GM18505 (cell line): ENCODE data around the gene MAD1L1.
"Not testable (repeated sequence)": the region's sequence is repeated elsewhere in the genome, so short reads cannot be mapped to it uniquely, and the experiment has no call there.

Experiments
- ATAC-seq: cut with Tn5 transposase; IDR thresholded peaks from one replicate; pipeline ENCODE4 v1.9.1; 2021; ENCODE audit not compliant: unreplicated experiment
- POLR2A ChIP-seq: IDR thresholded peaks from 4 replicates; pipeline ENCODE4 v1.6.1; 2011; ENCODE audit warnings: borderline replicate concordance; ENCODE audit not compliant: insufficient read depth, insufficient read length; ENCODE audit errors: extremely low read depth

Gene MAD1L1

DNA sequence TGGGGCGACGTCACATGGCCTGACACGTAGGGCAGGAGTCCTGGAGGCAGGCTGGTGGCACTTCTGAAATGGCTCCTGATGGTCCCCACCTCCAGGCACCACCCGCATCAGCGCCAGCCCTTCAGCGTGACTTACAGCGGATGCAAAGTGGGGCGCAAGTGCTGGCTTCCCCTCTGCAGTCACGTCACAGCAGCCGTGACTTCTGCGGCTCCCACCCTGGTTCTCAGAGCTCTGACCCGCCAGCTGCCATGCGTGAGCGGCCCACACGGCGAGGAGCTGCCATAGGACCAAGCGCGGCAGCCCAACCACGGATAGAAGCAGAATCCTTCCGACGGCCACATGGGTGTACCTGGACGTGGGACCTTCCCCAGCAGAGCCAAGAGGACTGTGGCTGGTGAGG is 403.6 kb downstream of the MAD1L1 start:
- ATAC-seq, result no peak
- TF ChIP-seq POLR2A, result no peak

DNA sequence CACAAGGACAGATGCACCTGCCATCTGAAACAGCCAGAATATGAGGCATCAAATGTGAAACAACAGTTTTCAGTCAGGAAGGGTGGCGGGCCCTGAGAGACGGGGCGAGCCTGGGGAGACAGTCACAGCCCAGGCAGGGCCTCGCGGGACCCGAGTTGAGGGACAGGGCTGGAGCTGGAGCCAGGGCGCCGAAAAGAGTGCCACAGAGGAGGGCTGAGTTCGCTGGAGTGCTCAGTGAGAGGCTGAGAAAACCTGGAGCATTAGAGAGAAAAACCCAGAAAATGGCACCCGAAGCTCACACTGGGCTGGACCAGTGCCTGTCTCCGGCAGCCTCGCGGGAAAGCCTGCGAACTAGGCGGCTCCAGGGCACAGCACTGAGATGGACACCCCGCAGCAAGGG is 404.6 kb downstream of the MAD1L1 start:
- not testable (repeated sequence) for ATAC-seq

DNA sequence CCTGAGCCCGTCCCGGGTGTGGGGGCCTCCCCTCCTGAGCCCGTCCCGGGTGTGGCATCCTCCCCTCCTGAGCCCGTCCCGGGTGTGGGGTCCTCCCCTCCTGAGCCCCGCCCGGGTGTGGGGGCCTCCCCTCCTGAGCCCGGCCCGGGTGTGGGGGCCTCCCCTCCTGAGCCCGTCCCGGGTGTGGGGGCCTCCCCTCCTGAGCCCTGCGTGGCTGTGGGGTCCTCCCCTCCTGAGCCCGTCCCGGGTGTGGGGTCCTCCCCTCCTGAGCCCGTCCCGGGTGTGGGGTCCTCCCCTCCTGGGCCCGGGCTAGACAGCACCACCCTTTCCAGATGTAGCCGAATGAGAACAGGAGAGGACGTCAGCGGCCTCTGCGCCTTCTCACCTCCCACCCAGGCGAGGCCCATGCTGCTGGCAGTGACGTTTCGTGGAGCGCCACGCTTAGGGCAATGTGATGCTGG is 405.2 kb downstream of the MAD1L1 start:
- not testable (repeated sequence) for ATAC-seq

DNA sequence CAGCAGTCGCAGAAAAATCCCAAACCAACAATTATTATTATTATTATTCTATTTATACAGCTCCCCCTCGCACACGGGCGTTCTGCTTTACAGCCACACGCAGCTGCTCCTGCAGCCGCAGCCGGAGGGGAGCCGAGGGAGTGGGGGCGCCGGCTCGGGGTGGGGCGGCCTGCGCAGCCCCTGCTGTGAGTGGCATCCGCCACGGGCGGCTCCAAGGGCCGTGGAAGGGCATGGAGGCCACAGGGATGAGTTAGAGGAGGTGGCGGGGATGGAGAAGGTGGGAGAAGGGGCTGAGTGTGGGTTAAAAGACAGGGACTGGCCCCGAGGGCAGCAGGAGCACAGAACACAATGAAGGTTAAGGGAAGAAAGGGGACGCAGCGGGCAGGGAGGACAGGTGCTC is 405.8 kb downstream of the MAD1L1 start:
- ATAC-seq, result not testable (repeated sequence)

DNA sequence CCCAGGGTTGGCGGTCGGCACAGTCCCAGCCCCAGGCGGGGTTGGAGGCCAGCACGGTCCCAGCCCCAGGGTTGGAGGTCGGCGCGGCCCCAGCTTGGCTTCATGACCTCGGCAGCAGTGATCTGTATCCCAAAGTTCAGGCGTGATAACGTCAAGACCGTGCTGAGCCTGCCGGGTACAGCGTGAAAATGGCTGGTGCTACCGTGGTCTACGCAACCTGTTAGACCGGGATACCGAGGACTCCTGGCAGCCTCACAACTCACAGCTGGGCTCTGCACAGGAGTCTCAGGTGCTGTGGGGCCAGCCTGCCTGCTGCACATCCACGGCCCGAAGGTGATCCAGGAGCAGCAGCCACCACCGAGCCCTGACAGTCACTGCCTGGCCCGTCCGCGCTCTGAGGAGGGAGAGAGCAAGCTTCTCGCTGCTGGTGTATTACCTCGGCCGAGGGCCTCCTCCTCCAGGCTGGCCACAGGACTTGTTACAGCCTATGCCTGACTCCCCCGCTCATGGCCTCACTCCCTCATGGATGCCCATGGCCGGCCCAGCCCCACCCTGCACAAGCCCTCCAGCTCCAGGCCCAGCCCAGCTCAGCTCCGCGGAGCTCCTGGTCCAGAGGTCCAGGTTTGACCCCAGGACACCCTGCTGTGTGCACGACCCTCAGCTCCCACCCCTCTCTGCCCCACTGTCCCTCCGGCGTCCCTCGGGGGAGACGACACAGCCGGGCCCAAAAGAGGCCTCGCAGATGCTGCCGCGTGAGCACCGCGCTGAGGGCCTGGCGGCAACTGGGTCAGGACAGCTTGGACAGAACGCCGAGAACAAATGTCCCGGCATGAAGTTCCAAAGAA is 406.6 kb downstream of the MAD1L1 start:
- ATAC-seq, result no peak
- no peak for TF ChIP-seq POLR2A

- not testable (repeated sequence) for ATAC-seq
These were observed 407.2 kb downstream of the MAD1L1 start for GRCh38 chr7:1825647-1825896.

DNA sequence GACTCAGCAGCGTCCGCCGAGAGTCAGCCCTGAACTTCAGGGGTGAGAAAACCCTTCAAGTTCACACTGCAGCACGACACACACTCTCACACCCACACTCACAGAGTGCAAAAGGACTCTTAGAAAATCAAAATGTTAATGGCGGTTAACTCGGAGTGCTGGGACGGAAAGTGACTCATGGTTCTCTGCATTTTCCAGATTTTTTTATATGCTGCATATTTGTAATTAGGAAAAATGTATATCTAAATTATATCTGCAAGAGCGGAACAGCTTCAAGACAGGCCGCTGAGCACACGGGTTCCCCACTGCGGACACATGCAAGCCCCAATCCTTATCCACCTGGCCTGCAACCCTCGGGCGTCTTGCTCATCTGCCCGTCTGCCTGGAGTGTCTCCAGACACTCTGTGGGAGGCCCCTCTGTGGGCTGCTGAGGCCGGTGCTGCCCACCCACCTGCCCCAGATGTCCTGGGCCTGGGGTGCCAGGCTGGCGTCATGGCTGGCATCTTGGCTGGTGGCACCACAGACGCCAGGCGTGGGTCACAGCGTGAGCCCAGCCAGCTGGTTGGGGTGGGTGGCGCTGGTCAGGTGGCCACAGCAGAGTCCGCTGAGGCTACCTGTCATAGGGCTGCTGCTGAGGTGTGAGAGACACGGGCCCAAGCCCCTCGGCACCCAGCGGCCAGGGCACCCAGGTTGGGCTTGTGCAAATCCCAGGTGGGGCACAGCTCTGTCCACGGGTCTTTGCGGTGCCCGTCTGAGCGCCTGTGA is 407.7 kb downstream of the MAD1L1 start:
- ATAC-seq, result not testable (repeated sequence)

DNA sequence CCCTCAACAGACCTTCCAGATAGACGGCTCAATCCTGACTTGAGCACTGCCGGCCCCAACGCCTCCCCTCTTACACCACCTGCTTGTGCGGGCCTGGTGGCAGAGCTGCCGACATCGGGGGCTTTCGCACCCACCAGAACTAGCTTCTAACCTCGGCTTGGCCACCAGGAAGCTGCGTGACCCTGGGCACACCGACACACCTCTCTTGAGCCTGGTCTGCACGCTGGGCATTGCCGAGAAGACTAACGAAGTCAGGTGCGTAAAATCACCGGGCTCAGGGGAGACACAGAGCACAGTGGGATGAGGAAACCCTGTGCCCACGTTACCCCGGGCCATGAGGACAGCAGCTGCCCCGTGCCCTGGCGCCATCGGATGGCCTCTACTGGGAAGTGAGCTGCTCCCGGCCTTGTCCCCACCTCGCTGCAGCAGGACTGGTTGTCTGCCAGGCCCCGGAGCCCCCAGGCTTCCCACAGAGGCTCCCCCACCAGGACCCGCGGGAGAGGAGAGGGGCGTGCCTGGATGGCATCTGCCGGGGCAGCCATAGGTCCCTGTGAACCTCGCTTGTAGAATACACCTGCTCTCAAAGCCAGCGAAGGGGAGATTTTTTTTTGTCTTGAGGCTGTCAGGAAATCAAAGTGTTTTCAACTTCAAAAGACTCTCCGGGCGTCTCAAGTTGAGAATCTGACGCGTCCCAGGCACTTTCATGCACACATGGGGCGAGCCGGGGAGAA is 408.4 kb downstream of the MAD1L1 start:
- ATAC-seq, result not testable (repeated sequence)

GRCh38 chr7:1823376-1824150 is 409.2 kb downstream of the MAD1L1 start:
- ATAC-seq, result no peak
- no peak for TF ChIP-seq POLR2A

DNA sequence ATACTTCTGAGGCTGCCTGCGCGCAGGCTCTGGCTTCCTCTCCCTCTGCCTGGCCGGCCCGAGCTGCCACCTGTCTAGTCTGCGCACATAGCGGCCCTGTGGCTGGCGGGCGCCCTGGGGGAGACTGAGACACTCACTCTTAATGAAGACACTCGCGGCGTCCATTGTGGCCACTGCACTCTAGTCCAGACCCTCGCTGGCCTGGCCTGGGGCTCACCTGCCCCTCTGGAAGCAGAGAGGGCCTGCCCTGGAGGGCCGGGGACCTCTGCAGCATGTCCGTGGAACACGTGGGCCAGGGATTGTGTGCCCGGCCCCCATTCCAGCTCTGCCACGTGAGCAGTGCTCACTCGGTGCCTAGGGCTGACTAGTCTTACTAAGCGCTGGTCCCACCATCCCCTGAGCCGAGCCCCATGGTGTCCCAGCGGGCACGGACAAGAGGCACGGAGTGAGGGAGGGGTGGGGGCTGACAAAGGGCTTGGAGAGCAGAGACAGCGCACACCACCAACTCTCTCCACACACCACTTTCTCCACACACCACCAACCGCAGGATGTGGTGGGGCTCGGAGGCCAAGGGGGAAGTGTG is 413.4 kb downstream of the MAD1L1 start:
- TF ChIP-seq POLR2A, result no peak
- ATAC-seq, result no peak

DNA sequence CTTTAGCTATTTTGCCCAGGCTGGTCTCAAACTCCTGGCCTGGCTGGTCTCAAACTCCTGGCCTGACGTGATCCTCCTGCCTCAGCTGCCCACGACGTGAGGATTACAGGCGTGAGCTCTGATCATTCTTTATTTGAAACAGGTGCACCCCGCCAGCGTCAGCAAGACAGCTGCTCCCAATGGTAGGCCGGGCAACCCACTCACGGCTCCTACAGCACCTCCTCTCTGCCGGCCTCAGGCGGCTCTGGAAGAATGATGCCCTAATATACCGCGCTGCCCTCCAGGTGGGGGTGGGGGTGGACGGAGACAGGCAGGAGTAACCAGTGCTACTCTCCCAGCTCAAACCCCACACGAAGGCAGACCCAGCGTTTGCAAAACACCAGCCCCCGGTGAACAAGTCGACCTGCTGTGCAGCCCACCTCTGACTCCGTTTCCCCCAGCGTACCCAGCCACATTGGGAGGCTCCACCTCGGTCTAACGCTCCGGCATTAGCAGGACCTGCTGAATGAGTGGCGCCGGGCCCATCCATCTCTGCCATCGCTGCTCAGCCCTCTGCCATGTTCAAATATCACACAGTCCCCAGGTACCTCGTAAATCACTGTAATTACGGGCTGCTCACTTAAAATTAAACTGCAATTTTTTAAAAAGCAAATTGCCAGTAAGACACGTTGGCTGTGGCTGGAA is 414.0 kb downstream of the MAD1L1 start:
- ATAC-seq, result no peak
- TF ChIP-seq POLR2A, result no peak

GRCh38 chr7:1817061-1817712 is 415.6 kb downstream of the MAD1L1 start:
- no peak for TF ChIP-seq POLR2A
- no peak for ATAC-seq

- not testable (repeated sequence) for ATAC-seq
These were observed 416.3 kb downstream of the MAD1L1 start for GRCh38 chr7:1816451-1816850.

- not testable (repeated sequence) for ATAC-seq
These were observed 417.0 kb downstream of the MAD1L1 start for GRCh38 chr7:1815551-1816281.
